SK-N-SH treated with all-trans-retinoic acid at 6 μM for 48 hours (cell line): ENCODE measurements around the gene CLEC4D.

Source experiments
- ARNTL ChIP-seq: fragments of 450-650 bp; formaldehyde crosslinking; IDR thresholded peaks from 2 replicates; pipeline ENCODE4 v1.5.0; 2020; ENCODE audit warnings: low read depth, mild to moderate bottlenecking, moderate library complexity, borderline replicate concordance
- CREB5 ChIP-seq: fragments of 250-450 bp; sonication (Bioruptor Pico); IDR thresholded peaks from 2 replicates; pipeline ENCODE4 v1.5.1; 2020; ENCODE audit warnings: low read depth, mild to moderate bottlenecking, moderate library complexity
- CSDC2 ChIP-seq: fragments of 250-450 bp; sonication (Bioruptor Pico); IDR thresholded peaks from 2 replicates; pipeline ENCODE4 v1.5.0; 2020; ENCODE audit warnings: mild to moderate bottlenecking, moderate library complexity
- ESRRG ChIP-seq: fragments of 250-450 bp; sonication (Bioruptor Pico); IDR thresholded peaks from 2 replicates; pipeline ENCODE4 v1.6.1; 2021; ENCODE audit warnings: mild to moderate bottlenecking
- PATZ1 ChIP-seq: fragments of 250-450 bp; sonication (Bioruptor Pico); IDR thresholded peaks from 2 replicates; pipeline ENCODE4 v1.8.0; 2020; ENCODE audit warnings: mild to moderate bottlenecking, moderate library complexity, borderline replicate concordance
- POU6F1 ChIP-seq: fragments of 250-450 bp; sonication (Bioruptor Pico); IDR thresholded peaks from 2 replicates; pipeline ENCODE4 v1.8.0; 2021; ENCODE audit warnings: low read depth, mild to moderate bottlenecking, moderate library complexity, borderline replicate concordance
- TCF4 ChIP-seq: fragments of 250-450 bp; sonication (Bioruptor Pico); IDR thresholded peaks from 2 replicates; pipeline ENCODE4 v1.8.0; 2021; ENCODE audit warnings: mild to moderate bottlenecking, moderate library complexity, borderline replicate concordance
- TOX ChIP-seq: fragments of 250-450 bp; sonication (Bioruptor Pico); IDR thresholded peaks from 2 replicates; pipeline ENCODE4 v1.8.0; 2021; ENCODE audit warnings: mild to moderate bottlenecking, moderate library complexity, borderline replicate concordance
- TSHZ2 ChIP-seq: fragments of 250-450 bp; sonication (Bioruptor Pico); IDR thresholded peaks from 2 replicates; pipeline ENCODE4 v1.5.0; 2020; ENCODE audit warnings: mild to moderate bottlenecking, moderate library complexity

DNA sequence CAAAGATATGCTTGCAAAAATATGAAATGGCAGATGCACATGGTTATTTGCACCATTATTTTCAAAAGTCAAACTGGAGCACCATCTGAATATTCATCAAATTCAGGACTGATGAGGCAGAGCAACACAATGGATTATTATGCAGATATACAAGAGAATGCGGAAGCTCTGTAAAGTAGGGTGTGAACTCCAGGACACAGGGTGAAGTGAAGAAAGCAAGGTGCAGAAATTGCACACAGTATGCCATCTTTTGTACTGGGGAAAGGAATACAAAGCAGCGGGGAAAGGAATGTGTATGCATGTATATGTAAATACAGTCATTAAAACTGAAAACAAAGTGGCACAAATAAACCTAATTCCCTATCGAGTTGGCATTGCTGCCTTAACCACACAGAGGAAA lies 50.1 kb downstream of the CLEC4D start:
- TF ChIP-seq CREB5 (CRISPR knock-in tag) (no peak), TCF4 (CRISPR knock-in tag) (no peak), ESRRG (CRISPR knock-in tag) (no peak), ARNTL (CRISPR knock-in tag) (no peak), POU6F1 (CRISPR knock-in tag) (no peak), PATZ1 (CRISPR knock-in tag) (no peak), TSHZ2 (CRISPR knock-in tag) (no peak), CSDC2 (CRISPR knock-in tag) (no peak), TOX (no peak)
